Measurements from ENCODE around the gene TENM4. TPM values are rescaled to one million over a fixed set of nuclear protein-coding genes. Genes with fewer than 3 reads are reported as not detected.

Gene TENM4
- total and polyA plus RNA-seq, 10 of the 15 experiments (the other 5 are each of a cell fraction or from before 2014, with no cell fraction given): 0.03 to 0.12 (median 0.06) TPM; not detected in 7

DNA sequence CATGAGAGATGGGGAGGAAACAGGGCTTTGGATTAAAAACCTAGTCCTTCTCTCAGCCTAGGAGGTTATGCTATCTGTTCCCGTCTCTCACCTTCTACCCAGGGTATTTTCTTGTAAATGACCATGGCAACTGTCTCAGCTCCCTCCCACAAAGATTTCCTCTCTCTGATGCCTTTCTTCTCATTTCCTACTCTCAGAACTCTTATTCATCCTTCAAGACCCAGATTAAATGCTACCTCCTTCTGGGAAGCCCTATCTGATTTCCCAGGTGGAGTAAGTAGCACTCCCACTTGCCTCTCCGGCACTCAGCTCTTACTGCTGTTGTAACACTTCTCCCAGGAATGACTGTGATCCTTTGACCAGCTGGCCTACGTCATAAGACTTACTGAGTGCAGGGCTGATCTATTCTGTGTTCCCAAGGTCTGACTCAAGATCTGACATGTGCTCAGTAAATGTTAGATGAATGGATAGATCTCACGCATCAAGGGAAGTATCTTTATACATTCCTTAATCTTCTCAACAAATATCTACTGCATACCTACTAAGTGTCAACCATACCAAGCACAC lies 175.0 kb downstream of the TENM4 start (continued):
- TF ChIP-seq HSF1 (IDR thresholded peaks at IDR 0.05; ENCODE audit: low read depth, low read length) (no peak), ZNF217 (IDR thresholded peaks at IDR 0.05) (no peak), PAX5 (IDR thresholded peaks at IDR 0.05; ENCODE audit: borderline replicate concordance, low read depth, low read length) (no peak), HDGF (IDR thresholded peaks at IDR 0.05) (no peak), MEF2B (IDR thresholded peaks at IDR 0.05; ENCODE audit: partially characterized antibody, poor library complexity, severe bottlenecking) (no peak), HCFC1 (IDR thresholded peaks at IDR 0.05; ENCODE audit: low read length) (no peak)
- TF ChIP-seq, protein P1, sequence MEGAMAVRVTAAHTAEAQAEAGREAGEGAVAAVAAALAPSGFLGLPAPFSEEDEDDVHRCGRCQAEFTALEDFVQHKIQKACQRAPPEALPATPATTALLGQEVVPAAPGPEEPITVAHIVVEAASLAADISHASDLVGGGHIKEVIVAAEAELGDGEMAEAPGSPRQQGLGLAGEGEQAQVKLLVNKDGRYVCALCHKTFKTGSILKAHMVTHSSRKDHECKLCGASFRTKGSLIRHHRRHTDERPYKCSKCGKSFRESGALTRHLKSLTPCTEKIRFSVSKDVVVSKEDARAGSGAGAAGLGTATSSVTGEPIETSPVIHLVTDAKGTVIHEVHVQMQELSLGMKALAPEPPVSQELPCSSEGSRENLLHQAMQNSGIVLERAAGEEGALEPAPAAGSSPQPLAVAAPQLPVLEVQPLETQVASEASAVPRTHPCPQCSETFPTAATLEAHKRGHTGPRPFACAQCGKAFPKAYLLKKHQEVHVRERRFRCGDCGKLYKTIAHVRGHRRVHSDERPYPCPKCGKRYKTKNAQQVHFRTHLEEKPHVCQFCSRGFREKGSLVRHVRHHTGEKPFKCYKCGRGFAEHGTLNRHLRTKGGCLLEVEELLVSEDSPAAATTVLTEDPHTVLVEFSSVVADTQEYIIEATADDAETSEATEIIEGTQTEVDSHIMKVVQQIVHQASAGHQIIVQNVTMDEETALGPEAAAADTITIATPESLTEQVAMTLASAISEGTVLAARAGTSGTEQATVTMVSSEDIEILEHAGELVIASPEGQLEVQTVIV (IDR thresholded peaks at IDR 0.05; ENCODE audit: borderline replicate concordance, partially characterized antibody): no peak
- TF ChIP-seq, protein P2, sequence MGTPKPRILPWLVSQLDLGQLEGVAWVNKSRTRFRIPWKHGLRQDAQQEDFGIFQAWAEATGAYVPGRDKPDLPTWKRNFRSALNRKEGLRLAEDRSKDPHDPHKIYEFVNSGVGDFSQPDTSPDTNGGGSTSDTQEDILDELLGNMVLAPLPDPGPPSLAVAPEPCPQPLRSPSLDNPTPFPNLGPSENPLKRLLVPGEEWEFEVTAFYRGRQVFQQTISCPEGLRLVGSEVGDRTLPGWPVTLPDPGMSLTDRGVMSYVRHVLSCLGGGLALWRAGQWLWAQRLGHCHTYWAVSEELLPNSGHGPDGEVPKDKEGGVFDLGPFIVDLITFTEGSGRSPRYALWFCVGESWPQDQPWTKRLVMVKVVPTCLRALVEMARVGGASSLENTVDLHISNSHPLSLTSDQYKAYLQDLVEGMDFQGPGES (IDR thresholded peaks at IDR 0.05): no peak
